ENCODE results near the gene EHD1.
A peak's percentile ranks its signal among the peaks of the same experiment; 100 is the strongest.
"Not testable (repeated sequence)": the region's sequence is repeated elsewhere in the genome, so short reads cannot be mapped to it uniquely, and the experiment has no call there.

Gene EHD1

GRCh38 chr11:64823568-64824119 is 54.8 kb downstream of the EHD1 start:
- no peak for DNase-seq

- no peak for DNase-seq
These were observed 60.9 kb downstream of the EHD1 start for GRCh38 chr11:64817476-64817875.

- not testable (repeated sequence) for DNase-seq
These were observed 63.0 kb downstream of the EHD1 start for GRCh38 chr11:64815433-64815832.

- DNase-seq: no peak
These were observed 63.7 kb downstream of the EHD1 start for GRCh38 chr11:64814712-64815187.

GRCh38 chr11:64813826-64814225 is 64.6 kb downstream of the EHD1 start:
- DNase-seq: no peak

- no peak for DNase-seq
These were observed 67.5 kb downstream of the EHD1 start for GRCh38 chr11:64810891-64811272.

- DNase-seq: peak; percentile 98
These were observed 68.0 kb downstream of the EHD1 start, which contains the start of gene MEN1 for GRCh38 chr11:64810271-64810890. Gene MEN1 (minus strand): TSS chr11:64810551. CDS start chr11:64810109, 442 bp downstream.

- DNase-seq: no peak
These were observed 68.6 kb downstream of the EHD1 start for GRCh38 chr11:64809781-64810241.

- DNase-seq: no peak
These were observed 72.9 kb downstream of the EHD1 start for GRCh38 chr11:64805481-64805880.

GRCh38 chr11:64804346-64805210 is 73.8 kb downstream of the EHD1 start:
- DNase-seq: no peak

- no peak for DNase-seq
These were observed 74.5 kb downstream of the EHD1 start for GRCh38 chr11:64803846-64804345.

- DNase-seq: peak; percentile 91
These were observed 75.1 kb downstream of the EHD1 start, which contains the start of gene MAP4K2 for GRCh38 chr11:64803158-64803845. Gene MAP4K2 (minus strand): TSS chr11:64803214. CDS start chr11:64803149, 65 bp downstream.

GRCh38 chr11:64802370-64803157 is 75.9 kb downstream of the EHD1 start:
- no peak for DNase-seq

Measured in right hindlimb (tissue), 1 donor.